SK-N-MC (cell line): ENCODE measurements around the gene MAGI2.

ENCODE experiments used
- DNase-seq: peaks from one replicate; pipeline ENCODE4 v3.0.0-alpha.2; 2011; ENCODE audit warnings: low read depth, low spot score
- H3K27ac ChIP-seq: fragments of 200-600 bp; sonication (generic); 2 replicates; pipeline ENCODE4 v1.5.1; 2016; ENCODE audit warnings: mixed run types
- H3K36me3 ChIP-seq: fragments of 200-600 bp; sonication (generic); 2 replicates; pipeline ENCODE4 v1.6.1; 2017; ENCODE audit warnings: antibody characterized with exemption, low read length, mixed read lengths; ENCODE audit not compliant: insufficient read depth
- H3K4me3 ChIP-seq: fragments of 200-600 bp; sonication (generic); 2 replicates; pipeline ENCODE4 v1.5.1; 2016
- H3K9ac ChIP-seq: fragments of 200-600 bp; sonication (generic); 2 replicates; pipeline ENCODE4 v1.8.0; 2017; ENCODE audit warnings: mixed run types, mixed read lengths; ENCODE audit not compliant: insufficient read length
- H3K9me3 ChIP-seq: fragments of 200-600 bp; sonication (generic); 2 replicates; pipeline ENCODE4 v1.6.1; 2017; ENCODE audit warnings: low read depth, mild to moderate bottlenecking, antibody characterized with exemption, low read length, moderate library complexity, mixed read lengths
- EZH2 ChIP-seq: fragments of 200-600 bp; sonication (generic); IDR thresholded peaks from one replicate; pipeline ENCODE4 v1.6.1; 2017; ENCODE audit warnings: antibody characterized with exemption
- FOXP2 ChIP-seq: optimal IDR thresholded peaks from 2 replicates; pipeline ENCODE3; 2011; ENCODE audit warnings: mild to moderate bottlenecking, moderate library complexity; ENCODE audit not compliant: insufficient read depth; ENCODE audit errors: extremely low read length, control extremely low read depth
- POLR2AphosphoS5 ChIP-seq: IDR thresholded peaks from 2 replicates; pipeline ENCODE4 v1.6.1; 2012; ENCODE audit warnings: mild to moderate bottlenecking, low read depth, low read length, borderline replicate concordance

MAGI2 gene

GRCh38 chr7:78141522-78142281 is 1311.8 kb downstream of the MAGI2 start:
- Histone ChIP-seq H3K9ac (no peak overlapping the region), H3K27ac (no peak overlapping the region), H3K4me3 (no peak overlapping the region), H3K9me3 (no peaks in the 10 kb centered on the region), H3K36me3 (no peaks in the 10 kb centered on the region)
- no peak for DNase-seq
- TF ChIP-seq FOXP2 = no peak
- no peak for TF ChIP-seq EZH2
- TF ChIP-seq POLR2AphosphoS5 = no peak

GRCh38 chr7:78140109-78140508 is 1313.4 kb downstream of the MAGI2 start:
- Histone ChIP-seq H3K4me3 (no peak overlapping the region), H3K9me3 (no peaks in the 10 kb centered on the region), H3K36me3 (no peaks in the 10 kb centered on the region), H3K9ac (no peak overlapping the region), H3K27ac (no peak overlapping the region)
- TF ChIP-seq EZH2 (no peak), POLR2AphosphoS5 (no peak), FOXP2 (no peak)
- no peak for DNase-seq

- no peaks in the 10 kb centered on the region for H3K9me3 ChIP-seq
- H3K27ac ChIP-seq = no peak overlapping the region
- DNase-seq = no peak
- no peak overlapping the region for H3K9ac ChIP-seq
- no peaks in the 10 kb centered on the region for H3K36me3 ChIP-seq
- TF ChIP-seq POLR2AphosphoS5 (no peak), FOXP2 (no peak), EZH2 (no peak)
- H3K4me3 ChIP-seq = no peak overlapping the region
Measured at GRCh38 chr7:78139335-78139734, 1314.1 kb downstream of the MAGI2 start.

GRCh38 chr7:78134774-78135173 is 1318.7 kb downstream of the MAGI2 start:
- DNase-seq = no peak
- Histone ChIP-seq H3K4me3 (no peak overlapping the region), H3K9me3 (no peaks in the 10 kb centered on the region), H3K36me3 (no peaks in the 10 kb centered on the region), H3K9ac (no peak overlapping the region), H3K27ac (no peak overlapping the region)
- TF ChIP-seq EZH2 (no peak), POLR2AphosphoS5 (no peak), FOXP2 (no peak)

GRCh38 chr7:78134256-78134655 is 1319.2 kb downstream of the MAGI2 start:
- H3K27ac ChIP-seq = no peak overlapping the region
- no peaks in the 10 kb centered on the region for H3K36me3 ChIP-seq
- no peaks in the 10 kb centered on the region for H3K9me3 ChIP-seq
- H3K9ac ChIP-seq = no peak overlapping the region
- peak; percentile 32 for DNase-seq
- H3K4me3 ChIP-seq = no peak overlapping the region
- TF ChIP-seq POLR2AphosphoS5 (no peak), EZH2 (no peak), FOXP2 (no peak)

GRCh38 chr7:78130446-78131215 is 1322.8 kb downstream of the MAGI2 start:
- Histone ChIP-seq H3K27ac (no peak overlapping the region), H3K9me3 (no peaks in the 10 kb centered on the region), H3K9ac (no peak overlapping the region), H3K36me3 (no peaks in the 10 kb centered on the region), H3K4me3 (no peak overlapping the region)
- no peak for DNase-seq
- TF ChIP-seq EZH2 = no peak
- TF ChIP-seq FOXP2 = no peak
- TF ChIP-seq POLR2AphosphoS5 = no peak

- Histone ChIP-seq H3K27ac (no peak overlapping the region), H3K4me3 (no peak overlapping the region), H3K9me3 (no peaks in the 10 kb centered on the region), H3K36me3 (no peaks in the 10 kb centered on the region), H3K9ac (no peak overlapping the region)
- TF ChIP-seq FOXP2 = no peak
- no peak for TF ChIP-seq POLR2AphosphoS5
- no peak for TF ChIP-seq EZH2
- no peak for DNase-seq
Measured at GRCh38 chr7:78129865-78130264, 1323.6 kb downstream of the MAGI2 start.

- H3K4me3 ChIP-seq = no peak overlapping the region
- no peak overlapping the region for H3K9ac ChIP-seq
- no peaks in the 10 kb centered on the region for H3K36me3 ChIP-seq
- H3K9me3 ChIP-seq = no peaks in the 10 kb centered on the region
- TF ChIP-seq POLR2AphosphoS5 (no peak), FOXP2 (no peak), EZH2 (no peak)
- no peak for DNase-seq
- H3K27ac ChIP-seq = no peak overlapping the region
Measured at GRCh38 chr7:78127009-78127408, 1326.5 kb downstream of the MAGI2 start.
